GM11168 (cell line): Measurements from ENCODE around the gene SIM2.

Experiments used
- in situ Hi-C: fragments of 300-500 bp; cut with MboI; formaldehyde crosslinking; loops from one replicate; pipeline ENCODE4 v1.12.0; 2022; ENCODE audit warnings: low sequenced_read_pairs; ENCODE audit not compliant: unreplicated experiment

Gene SIM2

GRCh38 chr21:36709868-36710728 is 11.2 kb downstream of the SIM2 start:
- in situ Hi-C loops, result no loop called here

- in situ Hi-C loops, result no loop called here
Observed at GRCh38 chr21:36710729-36711048, 11.8 kb downstream of the SIM2 start.

- in situ Hi-C loops, result no loop called here
Observed at GRCh38 chr21:36713746-36714145, 14.8 kb downstream of the SIM2 start.

- in situ Hi-C loops, result no loop called here
Observed at GRCh38 chr21:36716387-36716786, 17.5 kb downstream of the SIM2 start.

- in situ Hi-C loops, result no loop called here
Observed at GRCh38 chr21:36716836-36717235, 17.9 kb downstream of the SIM2 start.

- in situ Hi-C loops, result no loop called here
Observed at GRCh38 chr21:36717976-36718375, 19.1 kb downstream of the SIM2 start.

GRCh38 chr21:36718951-36719501 is 20.1 kb downstream of the SIM2 start:
- in situ Hi-C loops, result no loop called here

- in situ Hi-C loops, result no loop called here
Observed at GRCh38 chr21:36719614-36720013, 20.7 kb downstream of the SIM2 start.

GRCh38 chr21:36721817-36722216 is 22.9 kb downstream of the SIM2 start:
- in situ Hi-C loops, result no loop called here

- in situ Hi-C loops, result no loop called here
Observed at GRCh38 chr21:36722370-36723368, 23.8 kb downstream of the SIM2 start.

GRCh38 chr21:36723371-36723881 is 24.5 kb downstream of the SIM2 start:
- in situ Hi-C loops, result no loop called here

- in situ Hi-C loops, result no loop called here
Observed at GRCh38 chr21:36724660-36725059, 25.7 kb downstream of the SIM2 start.

GRCh38 chr21:36725793-36726386 is 27.0 kb downstream of the SIM2 start:
- in situ Hi-C loops, result no loop called here

GRCh38 chr21:36727866-36728265 is 29.0 kb downstream of the SIM2 start:
- in situ Hi-C loops, result no loop called here

- in situ Hi-C loops, result no loop called here
Observed at GRCh38 chr21:36728371-36729111, 29.6 kb downstream of the SIM2 start.

GRCh38 chr21:36729310-36729970 is 30.5 kb downstream of the SIM2 start:
- in situ Hi-C loops, result no loop called here

GRCh38 chr21:36730291-36731281 is 31.7 kb downstream of the SIM2 start:
- in situ Hi-C loops, result no loop called here

GRCh38 chr21:36732217-36732616 is 33.3 kb downstream of the SIM2 start:
- in situ Hi-C loops, result no loop called here
